ENCODE results near the gene OR51B4. TPM values are rescaled to one million over a fixed set of nuclear protein-coding genes. Genes with fewer than 3 reads are reported as not detected.

The OR51B4 gene
- total and polyA plus RNA-seq, 9 of the 15 experiments (the other 6 are each of a cell fraction or from before 2014, with no cell fraction given), result 17.1 to 64.6 (median 39.9) TPM

DNA sequence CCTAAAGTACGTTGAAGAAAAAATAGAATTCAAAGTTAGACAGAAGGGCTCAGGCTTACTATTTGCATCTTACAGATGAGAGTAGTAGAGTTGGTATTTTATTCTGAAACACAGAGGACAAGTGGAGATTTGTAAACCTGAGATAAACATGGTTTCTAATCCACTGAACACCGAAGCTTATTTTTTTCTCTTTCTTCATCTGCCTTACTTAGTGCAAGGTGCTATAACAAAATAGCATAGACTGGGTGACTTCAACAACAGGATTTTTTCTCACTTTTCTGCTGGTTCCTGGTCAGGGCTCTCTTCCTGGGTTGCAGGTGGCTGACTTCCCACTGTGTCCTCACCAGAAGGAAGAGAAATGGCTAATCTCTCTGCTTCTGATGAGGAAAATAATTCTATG lies 50.0 kb downstream of the OR51B4 start:
- ChIA-PET CTCF (ENCODE audit: low intra/inter-chr PET ratio) (no interaction called here), POLR2A (interaction anchor here (0.6 to 6.9 kb wide), 8 partner anchors 10 to 1569 kb away, joined by 3 to 30 read pairs (median 4); partner anchors contain the start of gene HBE1)
- Histone ChIP-seq H3K79me2 (ENCODE audit: control insufficient read depth, insufficient read depth, low read length) (peaks cover 85% of the 10 kb centered on the region), H3K4me2 (ENCODE audit: insufficient read depth, low read length) (peak overlapping the region; percentile 94), H3K4me1 (replicated peaks in 1 of 2; ENCODE audit: control insufficient read depth in 2 of 2, insufficient read depth in 2 of 2, low read length in 2 of 2) (peaks cover 7 to 14% of the 10 kb centered on the region in 2 experiments), H3K9me3 (replicated peaks; ENCODE audit: control insufficient read depth, insufficient read depth, low read depth, low read length) (no peaks in the 10 kb centered on the region), H3K4me3 (peak overlapping the region; percentile 58), H3K27ac (ENCODE audit: extremely low read depth, low read depth, low read length) (peak overlapping the region; percentile 73), H2AFZ (ENCODE audit: low read depth, low read length) (no peak overlapping the region), H3K27me3 (ENCODE audit: control insufficient read depth in 2 of 2, insufficient read depth in 2 of 2, low read length in 2 of 2) (no peaks in the 10 kb centered on the region), H4K20me1 (replicated peaks; ENCODE audit: control insufficient read depth, insufficient read depth, low read length) (peaks cover 4% of the 10 kb centered on the region; the same call in 1 of the 2 replicates), H3K9ac (ENCODE audit: insufficient read depth in 1 of 2, low read depth in 2 of 2, low read length in 2 of 2) (peak overlapping the region; percentile 59 to 70; a peak in 3 of 4 replicates), H3K36me3 (ENCODE audit: control insufficient read depth, insufficient read depth, low read length) (peaks cover 33% of the 10 kb centered on the region), H3K9me1 (ENCODE audit: control insufficient read depth, insufficient read depth, low read length) (no peaks in the 10 kb centered on the region)
- DNase-seq (ENCODE audit: extremely low read depth in 1 of 4, low spot score in 3 of 4) (peak in 1 of 4 experiments; percentile 57), FAIRE-seq (no peak), ATAC-seq (no peak)
- in situ Hi-C loops (cut with MboI), result no loop called here
- intact Hi-C loops (cut with micrococcal nuclease), result loop anchor here (2.0 kb wide), 2 partner anchors 37 to 47 kb away; no protein-coding TSS in a partner anchor
- no TSS peak for BruUV-seq (replicated peaks)
- 3% methylated on average over 2 of the region's 2 CpGs for WGBS (ENCODE audit: insufficient coverage, low coverage, missing lambda C conversion rate)
- no peak for TF ChIP-seq ELF1 (tag; IDR thresholded peaks at IDR 0.05)
- TF ChIP-seq SUPT5H (IDR thresholded peaks at IDR 0.05), result peak; percentile 40; the same call in 1 of the 2 replicates
- TF ChIP-seq, protein P1, sequence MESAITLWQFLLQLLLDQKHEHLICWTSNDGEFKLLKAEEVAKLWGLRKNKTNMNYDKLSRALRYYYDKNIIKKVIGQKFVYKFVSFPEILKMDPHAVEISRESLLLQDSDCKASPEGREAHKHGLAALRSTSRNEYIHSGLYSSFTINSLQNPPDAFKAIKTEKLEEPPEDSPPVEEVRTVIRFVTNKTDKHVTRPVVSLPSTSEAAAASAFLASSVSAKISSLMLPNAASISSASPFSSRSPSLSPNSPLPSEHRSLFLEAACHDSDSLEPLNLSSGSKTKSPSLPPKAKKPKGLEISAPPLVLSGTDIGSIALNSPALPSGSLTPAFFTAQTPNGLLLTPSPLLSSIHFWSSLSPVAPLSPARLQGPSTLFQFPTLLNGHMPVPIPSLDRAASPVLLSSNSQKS (CRISPR knock-in tag; IDR thresholded peaks at IDR 0.05), result no peak
- no peak for TF ChIP-seq JUNB (CRISPR knock-in tag; conservative IDR thresholded peaks at IDR 0.05)
- TF ChIP-seq, protein P2, sequence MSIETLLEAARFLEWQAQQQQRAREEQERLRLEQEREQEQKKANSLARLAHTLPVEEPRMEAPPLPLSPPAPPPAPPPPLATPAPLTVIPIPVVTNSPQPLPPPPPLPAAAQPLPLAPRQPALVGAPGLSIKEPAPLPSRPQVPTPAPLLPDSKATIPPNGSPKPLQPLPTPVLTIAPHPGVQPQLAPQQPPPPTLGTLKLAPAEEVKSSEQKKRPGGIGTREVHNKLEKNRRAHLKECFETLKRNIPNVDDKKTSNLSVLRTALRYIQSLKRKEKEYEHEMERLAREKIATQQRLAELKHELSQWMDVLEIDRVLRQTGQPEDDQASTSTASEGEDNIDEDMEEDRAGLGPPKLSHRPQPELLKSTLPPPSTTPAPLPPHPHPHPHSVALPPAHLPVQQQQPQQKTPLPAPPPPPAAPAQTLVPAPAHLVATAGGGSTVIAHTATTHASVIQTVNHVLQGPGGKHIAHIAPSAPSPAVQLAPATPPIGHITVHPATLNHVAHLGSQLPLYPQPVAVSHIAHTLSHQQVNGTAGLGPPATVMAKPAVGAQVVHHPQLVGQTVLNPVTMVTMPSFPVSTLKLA (conservative IDR thresholded peaks at IDR 0.05), result no peak
- 0 out of 2 replicates have a peak, but pooled peaks have one; percentile 35 for TF ChIP-seq SMARCC2 (IDR thresholded peaks at IDR 0.05; ENCODE audit: low read depth)
- peak; percentile 72 for TF ChIP-seq CAMTA2 (CRISPR knock-in tag; conservative IDR thresholded peaks at IDR 0.05)
- TF ChIP-seq, protein P3, sequence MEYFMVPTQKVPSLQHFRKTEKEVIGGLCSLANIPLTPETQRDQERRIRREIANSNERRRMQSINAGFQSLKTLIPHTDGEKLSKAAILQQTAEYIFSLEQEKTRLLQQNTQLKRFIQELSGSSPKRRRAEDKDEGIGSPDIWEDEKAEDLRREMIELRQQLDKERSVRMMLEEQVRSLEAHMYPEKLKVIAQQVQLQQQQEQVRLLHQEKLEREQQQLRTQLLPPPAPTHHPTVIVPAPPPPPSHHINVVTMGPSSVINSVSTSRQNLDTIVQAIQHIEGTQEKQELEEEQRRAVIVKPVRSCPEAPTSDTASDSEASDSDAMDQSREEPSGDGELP (CRISPR knock-in tag; IDR thresholded peaks at IDR 0.05; ENCODE audit: borderline replicate concordance), result no peak
- no peak for TF ChIP-seq HCFC1 (IDR thresholded peaks at IDR 0.05; ENCODE audit: low read depth, low read length)
- 0 out of 2 replicates have a peak, but pooled peaks have one; percentile 27 for TF ChIP-seq ELF4 (CRISPR knock-in tag; IDR thresholded peaks at IDR 0.05)
- TF ChIP-seq KAT7 (CRISPR knock-in tag; IDR thresholded peaks at IDR 0.05; ENCODE audit: borderline replicate concordance), result no peak
- TF ChIP-seq KHSRP (IDR thresholded peaks at IDR 0.05), result no peak
- TF ChIP-seq, protein P4, sequence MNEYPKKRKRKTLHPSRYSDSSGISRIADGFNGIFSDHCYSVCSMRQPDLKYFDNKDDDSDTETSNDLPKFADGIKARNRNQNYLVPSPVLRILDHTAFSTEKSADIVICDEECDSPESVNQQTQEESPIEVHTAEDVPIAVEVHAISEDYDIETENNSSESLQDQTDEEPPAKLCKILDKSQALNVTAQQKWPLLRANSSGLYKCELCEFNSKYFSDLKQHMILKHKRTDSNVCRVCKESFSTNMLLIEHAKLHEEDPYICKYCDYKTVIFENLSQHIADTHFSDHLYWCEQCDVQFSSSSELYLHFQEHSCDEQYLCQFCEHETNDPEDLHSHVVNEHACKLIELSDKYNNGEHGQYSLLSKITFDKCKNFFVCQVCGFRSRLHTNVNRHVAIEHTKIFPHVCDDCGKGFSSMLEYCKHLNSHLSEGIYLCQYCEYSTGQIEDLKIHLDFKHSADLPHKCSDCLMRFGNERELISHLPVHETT (CRISPR knock-in tag; conservative IDR thresholded peaks at IDR 0.05 in 1 of 2, IDR thresholded peaks at IDR 0.05 in 1 of 2), result 0 out of 4 replicates have a peak, but pooled peaks of 1 of the 2 experiments have one; percentile 21
- TF ChIP-seq, protein P5, sequence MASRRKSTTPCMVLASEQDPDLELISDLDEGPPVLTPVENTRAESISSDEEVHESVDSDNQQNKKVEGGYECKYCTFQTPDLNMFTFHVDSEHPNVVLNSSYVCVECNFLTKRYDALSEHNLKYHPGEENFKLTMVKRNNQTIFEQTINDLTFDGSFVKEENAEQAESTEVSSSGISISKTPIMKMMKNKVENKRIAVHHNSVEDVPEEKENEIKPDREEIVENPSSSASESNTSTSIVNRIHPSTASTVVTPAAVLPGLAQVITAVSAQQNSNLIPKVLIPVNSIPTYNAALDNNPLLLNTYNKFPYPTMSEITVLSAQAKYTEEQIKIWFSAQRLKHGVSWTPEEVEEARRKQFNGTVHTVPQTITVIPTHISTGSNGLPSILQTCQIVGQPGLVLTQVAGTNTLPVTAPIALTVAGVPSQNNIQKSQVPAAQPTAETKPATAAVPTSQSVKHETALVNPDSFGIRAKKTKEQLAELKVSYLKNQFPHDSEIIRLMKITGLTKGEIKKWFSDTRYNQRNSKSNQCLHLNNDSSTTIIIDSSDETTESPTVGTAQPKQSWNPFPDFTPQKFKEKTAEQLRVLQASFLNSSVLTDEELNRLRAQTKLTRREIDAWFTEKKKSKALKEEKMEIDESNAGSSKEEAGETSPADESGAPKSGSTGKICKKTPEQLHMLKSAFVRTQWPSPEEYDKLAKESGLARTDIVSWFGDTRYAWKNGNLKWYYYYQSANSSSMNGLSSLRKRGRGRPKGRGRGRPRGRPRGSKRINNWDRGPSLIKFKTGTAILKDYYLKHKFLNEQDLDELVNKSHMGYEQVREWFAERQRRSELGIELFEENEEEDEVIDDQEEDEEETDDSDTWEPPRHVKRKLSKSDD (conservative IDR thresholded peaks at IDR 0.05; ENCODE audit: low read length), result no peak
- 0 out of 2 replicates have a peak, but pooled peaks have one; percentile 8 for TF ChIP-seq RBFOX2 (IDR thresholded peaks at IDR 0.05; ENCODE audit: low read depth, low read length)
